GM18870 (cell line): ENCODE measurements around the gene FAM200A.
"Not testable (repeated sequence)": the region's sequence is repeated elsewhere in the genome, so short reads cannot be mapped to it uniquely, and the experiment has no call there.

Experiments used
- ATAC-seq: cut with Tn5 transposase; IDR thresholded peaks from one replicate; pipeline ENCODE4 v1.9.1; 2021; ENCODE audit warnings: moderate library complexity; ENCODE audit not compliant: unreplicated experiment

FAM200A gene

GRCh38 chr7:99559175-99559915 lies 7.4 kb upstream of the FAM200A start:
- ATAC-seq = no peak

DNA sequence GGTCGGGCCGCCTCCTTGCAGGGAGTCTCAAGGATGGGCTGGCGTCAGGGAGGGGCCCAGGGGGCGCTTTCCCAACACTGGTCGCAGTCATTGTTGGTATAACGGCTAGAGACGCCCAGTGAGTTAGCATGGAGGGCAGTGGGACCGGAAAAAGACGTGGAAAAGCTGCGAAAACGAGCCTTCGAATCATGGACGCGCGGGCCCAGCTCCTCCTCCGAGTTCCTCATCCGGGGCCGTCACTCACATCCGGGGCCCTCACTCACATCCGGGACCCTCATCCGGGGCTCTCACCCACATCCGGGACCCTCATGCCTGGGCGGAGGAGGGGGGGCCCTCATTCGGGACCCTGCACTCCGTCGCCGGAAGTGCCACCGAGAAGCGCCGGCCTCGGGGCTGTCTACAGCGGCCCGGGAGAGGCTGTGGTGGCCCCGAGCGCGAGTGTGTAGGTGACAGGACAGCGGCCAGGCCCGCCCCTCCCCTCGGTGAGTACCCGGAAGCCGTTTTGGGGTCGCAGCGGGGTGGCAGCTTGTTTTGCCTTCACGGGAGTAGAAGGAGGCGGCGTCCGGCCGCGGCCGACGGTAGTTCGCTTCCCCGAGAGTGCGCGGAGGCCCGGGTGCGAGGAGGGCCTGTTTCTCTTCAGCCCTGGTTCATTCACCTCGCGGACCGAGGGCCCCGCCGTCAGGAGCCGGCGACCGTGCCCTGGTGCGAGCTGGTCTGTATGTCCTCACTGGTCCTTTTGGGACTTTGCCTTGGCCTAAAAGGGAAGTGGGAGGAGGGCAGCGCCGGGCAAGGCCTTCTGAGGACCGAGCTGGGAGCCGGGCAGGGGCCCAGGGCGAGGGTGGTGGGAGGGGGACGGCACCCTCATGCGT lies 6.6 kb upstream of the FAM200A start, which contains the start of gene ZNF655:
Gene ZNF655 (plus strand): TSS at position 337 of the 869 bp plus-strand sequence. CDS start 1,918 bp downstream, outside the sequence.
- ATAC-seq = peak; percentile 51

DNA sequence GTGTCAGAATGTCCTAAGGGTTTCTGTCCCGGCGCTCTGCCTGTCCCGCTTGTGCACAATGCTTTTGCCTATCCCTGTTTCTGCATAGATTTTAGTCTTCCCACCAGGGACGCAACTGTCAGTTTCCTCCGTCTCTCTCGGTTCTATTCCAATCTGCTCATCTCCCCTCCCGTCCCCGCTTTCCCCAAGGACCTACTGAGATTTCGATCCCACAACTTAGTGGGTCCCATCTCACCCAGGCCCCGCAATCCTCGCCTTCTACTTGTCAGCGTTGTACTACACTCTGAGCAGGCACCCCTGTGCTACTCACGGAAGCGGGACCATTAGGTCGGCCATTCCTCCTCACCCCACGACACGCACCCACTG lies 6.0 kb upstream of the FAM200A start:
- no peak for ATAC-seq

DNA sequence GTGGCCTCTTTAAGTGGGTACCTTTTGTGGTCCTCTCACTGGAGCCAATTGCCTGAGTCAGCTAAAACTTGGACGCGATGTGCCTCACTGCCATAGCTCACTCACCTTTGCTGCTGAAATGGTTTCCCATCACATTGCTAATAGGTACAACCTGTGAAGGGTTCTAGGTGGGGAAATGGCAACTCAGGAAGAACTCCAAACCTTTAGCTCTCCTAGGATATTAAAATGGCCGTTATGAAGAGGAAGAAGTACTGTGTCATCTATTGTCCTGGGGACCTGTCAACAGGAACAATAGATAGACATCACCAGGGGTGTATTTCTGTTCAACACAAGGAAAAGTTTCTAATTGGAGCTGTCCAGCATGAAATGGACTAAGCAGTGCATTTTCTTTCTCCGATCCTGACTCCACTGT lies 5.3 kb upstream of the FAM200A start:
- no peak for ATAC-seq

DNA sequence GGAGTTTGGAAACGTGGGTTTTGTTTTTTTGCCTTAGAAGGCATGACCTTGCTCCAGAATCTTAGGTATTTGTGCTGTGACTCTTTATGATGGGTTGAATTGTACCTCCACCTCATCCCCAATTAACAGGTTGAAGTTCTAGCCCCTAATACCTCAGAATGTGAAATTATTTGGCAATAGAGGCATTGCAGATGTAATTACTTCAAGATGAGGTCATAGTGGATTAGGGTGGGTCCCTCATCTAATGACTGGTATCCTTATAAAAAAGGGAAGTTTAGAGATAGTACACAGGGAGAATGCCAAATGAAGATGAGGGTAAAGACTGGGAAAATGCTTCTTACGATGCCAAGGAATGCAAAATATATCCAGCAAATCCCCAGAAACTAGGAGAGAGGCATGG lies 3.0 kb upstream of the FAM200A start:
- no peak for ATAC-seq

DNA sequence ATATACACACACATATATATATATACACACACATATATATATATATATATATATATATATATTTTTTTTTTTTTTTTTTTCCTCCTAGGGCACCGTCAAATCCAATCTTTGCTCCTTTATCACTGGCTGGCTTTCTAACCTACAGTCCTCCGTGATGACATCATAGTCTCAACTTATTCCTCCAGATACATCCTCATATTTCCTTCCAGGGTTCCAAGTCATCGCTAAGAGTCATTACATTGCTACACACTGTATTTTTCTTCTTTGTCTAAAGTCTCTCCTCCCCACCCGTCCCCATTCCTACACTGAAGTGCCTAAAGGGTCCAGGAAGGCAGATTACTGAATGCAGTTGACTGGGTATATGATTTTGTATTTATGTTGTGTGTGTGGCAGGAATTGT lies 1.1 kb upstream of the FAM200A start:
- no peak for ATAC-seq

DNA sequence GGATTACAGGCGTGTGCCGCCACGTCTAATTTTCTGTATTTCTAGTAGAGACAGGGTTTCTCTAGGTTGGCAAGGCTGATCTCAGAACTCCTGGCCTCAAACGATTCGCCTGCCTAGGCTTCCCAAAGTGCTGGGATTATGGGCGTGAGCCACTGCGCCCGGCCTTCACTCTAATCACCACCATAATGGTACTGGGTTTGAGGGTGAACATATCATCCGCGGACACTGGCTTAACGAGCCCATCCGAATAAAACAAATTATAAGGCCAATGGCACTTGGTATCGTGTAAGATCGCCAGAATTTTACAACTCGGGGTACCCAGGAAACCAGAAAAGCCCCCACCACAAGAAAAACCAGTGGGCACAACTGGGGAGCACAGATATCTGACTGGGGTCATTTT lies 580 bp downstream of the FAM200A start:
- ATAC-seq = no peak

GRCh38 chr7:99549545-99549944 lies 2.4 kb downstream of the FAM200A start:
- ATAC-seq = not testable (repeated sequence)

DNA sequence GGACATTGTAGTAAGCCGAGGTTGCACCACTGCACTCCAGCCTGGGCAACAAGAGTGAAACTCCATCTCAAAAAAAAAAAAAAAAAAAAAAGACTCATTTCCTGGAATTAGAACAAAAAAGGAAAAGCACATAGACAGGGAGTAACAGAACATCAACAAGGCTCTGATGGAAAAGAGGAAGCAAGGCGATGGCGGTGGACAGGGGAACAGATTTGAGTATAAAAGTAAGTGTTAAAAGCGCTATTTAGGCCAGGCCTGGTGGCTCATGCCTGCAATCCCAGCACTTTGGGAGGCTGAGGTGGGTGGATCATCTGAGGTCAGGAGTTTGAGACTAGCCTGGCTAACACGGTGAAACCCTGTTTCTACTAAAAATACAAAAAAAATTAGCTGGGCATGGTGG lies 6.6 kb downstream of the FAM200A start:
- ATAC-seq = not testable (repeated sequence)

GRCh38 chr7:99543916-99544315 lies 8.0 kb downstream of the FAM200A start:
- no peak for ATAC-seq

GRCh38 chr7:99543081-99543671 lies 8.7 kb downstream of the FAM200A start:
- no peak for ATAC-seq

GRCh38 chr7:99541212-99541611 lies 10.7 kb downstream of the FAM200A start:
- no peak for ATAC-seq

DNA sequence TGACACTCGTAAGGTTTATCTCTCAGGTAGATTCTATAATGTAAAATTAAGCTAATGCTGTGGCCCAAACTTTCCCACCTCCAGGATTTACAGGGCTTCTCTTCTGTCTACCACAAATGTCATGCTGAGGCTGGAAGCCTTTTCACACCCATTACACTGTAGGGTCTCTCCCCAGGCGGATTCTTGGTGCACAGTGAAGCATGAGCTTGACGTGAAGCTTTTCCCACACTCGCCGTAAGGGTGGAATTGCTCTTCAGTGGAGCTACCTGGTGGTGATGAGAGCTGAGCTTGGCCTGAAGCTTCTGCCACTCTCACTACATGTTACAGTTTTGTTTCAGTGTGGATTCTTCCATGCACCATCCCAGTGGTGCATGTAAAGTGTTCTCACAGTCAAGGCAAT lies 11.4 kb downstream of the FAM200A start:
- no peak for ATAC-seq

- no peak for ATAC-seq
Observed at GRCh38 chr7:99539213-99539811, 12.6 kb downstream of the FAM200A start.

DNA sequence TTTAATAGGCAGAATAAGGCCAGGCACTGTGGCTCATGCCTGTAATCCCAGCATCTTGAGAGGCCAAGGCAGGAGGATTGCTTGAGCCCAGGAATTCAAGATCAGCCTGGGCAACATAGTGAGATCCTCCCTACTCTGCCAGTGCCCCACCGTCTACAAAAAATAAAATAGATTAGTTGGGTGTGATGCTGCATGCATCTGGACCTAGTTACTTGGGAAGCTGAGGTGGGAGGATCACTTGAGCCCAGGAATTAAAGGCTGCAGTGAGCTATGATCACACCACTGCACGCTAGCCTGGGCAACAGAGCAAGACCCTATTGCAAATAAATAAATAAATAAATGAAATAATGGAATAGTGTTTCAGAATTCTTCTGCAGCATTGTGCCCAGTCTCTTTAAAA lies 16.2 kb downstream of the FAM200A start:
- no peak for ATAC-seq

GRCh38 chr7:99531354-99531765 lies 20.6 kb downstream of the FAM200A start:
- no peak for ATAC-seq

DNA sequence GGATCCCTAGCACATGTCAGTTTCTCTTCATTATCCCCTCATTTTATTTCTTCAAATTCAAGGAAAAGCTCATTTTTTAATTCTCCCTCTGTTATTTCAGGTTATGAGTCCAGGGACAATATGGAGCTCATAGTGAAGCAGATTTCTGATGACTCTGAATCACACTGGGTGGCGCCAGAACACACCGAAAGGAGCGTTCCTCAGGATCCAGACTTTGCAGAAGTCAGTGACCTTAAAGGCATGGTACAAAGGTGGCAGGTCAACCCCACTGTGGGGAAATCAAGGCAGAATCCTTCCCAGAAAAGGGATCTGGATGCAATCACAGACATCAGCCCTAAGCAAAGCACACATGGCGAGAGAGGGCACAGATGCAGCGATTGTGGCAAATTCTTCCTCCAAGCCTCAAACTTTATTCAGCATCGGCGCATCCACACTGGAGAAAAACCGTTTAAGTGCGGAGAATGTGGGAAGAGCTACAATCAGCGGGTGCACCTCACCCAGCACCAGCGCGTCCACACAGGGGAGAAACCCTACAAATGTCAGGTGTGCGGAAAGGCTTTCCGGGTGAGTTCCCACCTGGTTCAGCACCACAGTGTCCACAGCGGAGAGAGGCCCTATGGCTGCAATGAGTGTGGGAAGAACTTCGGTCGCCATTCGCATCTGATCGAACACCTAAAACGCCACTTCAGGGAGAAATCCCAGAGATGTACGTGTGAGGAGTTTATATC lies 26.0 kb downstream of the FAM200A start:
- no peak for ATAC-seq

DNA sequence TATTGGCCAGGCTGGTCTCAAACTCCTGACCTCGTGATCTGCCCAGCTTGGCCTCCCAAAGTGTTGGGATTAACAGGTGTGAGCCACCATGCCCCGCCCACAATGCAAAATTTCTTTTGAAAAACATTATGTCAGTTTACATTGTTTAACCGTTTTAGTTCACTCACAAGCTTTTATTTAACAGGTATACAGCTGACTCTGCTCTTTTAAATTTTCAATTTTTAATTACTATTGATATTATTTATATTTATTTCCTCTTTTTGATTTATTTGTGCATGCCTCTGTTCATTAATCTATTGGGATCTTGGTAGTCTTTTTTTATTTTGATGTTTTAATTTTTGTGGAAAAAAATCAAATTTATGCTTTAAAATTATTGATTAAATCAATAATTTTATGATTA lies 30.5 kb downstream of the FAM200A start:
- no peak for ATAC-seq

DNA sequence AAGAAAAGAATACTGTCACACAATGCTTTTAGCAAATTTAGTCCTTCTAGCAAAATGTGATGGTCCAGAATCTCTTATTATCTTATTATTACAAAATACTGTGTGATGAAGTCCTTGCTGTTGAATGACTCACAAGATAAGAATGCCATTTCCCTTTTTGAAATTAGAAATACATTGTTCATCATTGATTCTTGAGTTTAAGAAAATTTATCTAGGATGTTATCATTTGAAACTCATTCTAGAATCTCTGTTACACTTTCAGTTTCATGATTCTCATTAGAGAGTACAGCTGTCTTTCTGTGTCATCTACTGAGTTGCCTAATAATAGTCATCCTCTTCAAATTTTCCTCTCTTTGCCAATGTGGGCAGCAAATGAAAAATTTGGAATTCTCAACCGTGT lies 37.9 kb downstream of the FAM200A start:
- ATAC-seq = no peak

- peak; percentile 6 for ATAC-seq
Observed at GRCh38 chr7:99505324-99505662, 46.6 kb downstream of the FAM200A start.
